Endothelial cell (in vitro differentiated cells): Measurements from ENCODE around the gene SERP1. TPM values are rescaled to one million over a fixed set of nuclear protein-coding genes. Genes with fewer than 3 reads are reported as not detected.
A peak's percentile ranks its signal among the peaks of the same experiment; 100 is the strongest.

Source experiments
- DNase-seq: peaks from one replicate; pipeline ENCODE4 v3.0.0; 2021; ENCODE audit warnings: low spot score
- H3K27ac Mint-ChIP-seq: one replicate; pipeline ENCODE4 v1.8.0; 2021; ENCODE audit warnings: mixed read lengths, inconsistent platforms; ENCODE audit not compliant: unreplicated experiment
- H3K27me3 Mint-ChIP-seq: one replicate; pipeline ENCODE4 v1.8.0; 2021; ENCODE audit warnings: mild to moderate bottlenecking, moderate library complexity, mixed read lengths, inconsistent platforms; ENCODE audit not compliant: unreplicated experiment
- H3K36me3 Mint-ChIP-seq: one replicate; pipeline ENCODE4 v1.8.0; 2021; ENCODE audit warnings: mild to moderate bottlenecking, low read depth, mixed read lengths, inconsistent platforms; ENCODE audit not compliant: unreplicated experiment
- H3K4me1 Mint-ChIP-seq: one replicate; pipeline ENCODE4 v1.8.0; 2021; ENCODE audit warnings: mild to moderate bottlenecking, mixed read lengths, inconsistent platforms; ENCODE audit not compliant: unreplicated experiment
- H3K4me3 Mint-ChIP-seq: one replicate; pipeline ENCODE4 v1.8.0; 2021; ENCODE audit warnings: mild to moderate bottlenecking, mixed read lengths, inconsistent platforms; ENCODE audit not compliant: unreplicated experiment
- H3K9me3 Mint-ChIP-seq: one replicate; pipeline ENCODE4 v1.8.0; 2021; ENCODE audit warnings: mixed read lengths, inconsistent platforms; ENCODE audit not compliant: unreplicated experiment
- CTCF ChIP-seq: fragments of 200-600 bp; sonication (generic); IDR thresholded peaks from one replicate; pipeline ENCODE4 v1.5.0; 2021; ENCODE audit warnings: antibody characterized with exemption; ENCODE audit not compliant: unreplicated experiment
- total RNA-seq: library from RNA; stranded (reverse); fragmentation: NEBNext Ultra II Directional; extraction: Animal tissue kit (Norgen Biotek cat#: 25700); gene quantifications from one replicate; pipeline ENCODE4 v1.2.1, GENCODE V29; 2021; ENCODE audit not compliant: unreplicated experiment

Gene SERP1
- total RNA-seq, 1 donor from 2014 or later = 89.9 TPM

GRCh38 chr3:150545419-150546225 is 674 bp downstream of the SERP1 start:
- Mint-ChIP-seq H3K36me3 (peaks cover 6% of the 10 kb centered on the region), H3K9me3 (no peaks in the 10 kb centered on the region), H3K27ac (peak overlapping the region; percentile 95), H3K27me3 (peaks cover 9% of the 10 kb centered on the region), H3K4me1 (peaks cover 25% of the 10 kb centered on the region), H3K4me3 (peak overlapping the region; percentile 99)
- TF ChIP-seq CTCF = no peak
- no peak for DNase-seq

GRCh38 chr3:150544726-150545125 is 1.6 kb downstream of the SERP1 start:
- Mint-ChIP-seq H3K27me3 (peaks cover 9% of the 10 kb centered on the region), H3K9me3 (no peaks in the 10 kb centered on the region), H3K27ac (no peak overlapping the region), H3K4me3 (peak overlapping the region; percentile 70), H3K36me3 (peaks cover 6% of the 10 kb centered on the region), H3K4me1 (peaks cover 25% of the 10 kb centered on the region)
- no peak for TF ChIP-seq CTCF
- no peak for DNase-seq

- Mint-ChIP-seq H3K36me3 (peaks cover 6% of the 10 kb centered on the region), H3K27ac (no peak overlapping the region), H3K4me1 (peaks cover 25% of the 10 kb centered on the region), H3K9me3 (no peaks in the 10 kb centered on the region), H3K27me3 (peaks cover 9% of the 10 kb centered on the region), H3K4me3 (peak overlapping the region; percentile 70)
- DNase-seq = no peak
- no peak for TF ChIP-seq CTCF
Measured at GRCh38 chr3:150544041-150544440, 2.3 kb downstream of the SERP1 start.

- no peaks in the 10 kb centered on the region for H3K9me3 Mint-ChIP-seq
- no peak overlapping the region for H3K4me3 Mint-ChIP-seq
- peaks cover 6% of the 10 kb centered on the region for H3K36me3 Mint-ChIP-seq
- no peak for DNase-seq
- TF ChIP-seq CTCF = no peak
- no peak overlapping the region for H3K27ac Mint-ChIP-seq
- H3K4me1 Mint-ChIP-seq = peaks cover 25% of the 10 kb centered on the region
- peaks cover 9% of the 10 kb centered on the region for H3K27me3 Mint-ChIP-seq
Measured at GRCh38 chr3:150543531-150543930, 2.8 kb downstream of the SERP1 start.

GRCh38 chr3:150543128-150543527 is 3.2 kb downstream of the SERP1 start:
- no peak for DNase-seq
- Mint-ChIP-seq H3K27ac (no peak overlapping the region), H3K4me3 (no peak overlapping the region)

More at GRCh38 chr3:150543128-150543527, 3.2 kb downstream of the SERP1 start:
- H3K9me3 Mint-ChIP-seq = no peaks in the 10 kb centered on the region
- TF ChIP-seq CTCF = no peak
- H3K4me1 Mint-ChIP-seq = peaks cover 21% of the 10 kb centered on the region
- peaks cover 6% of the 10 kb centered on the region for H3K36me3 Mint-ChIP-seq
- peaks cover 9% of the 10 kb centered on the region for H3K27me3 Mint-ChIP-seq
